PC-9 (cell line): ENCODE results near the gene GAR1.

Experiments used
- CTCF ChIP-seq: fragments of 200-600 bp; sonication (generic); conservative IDR thresholded peaks from 2 replicates; pipeline ENCODE4 v1.6.1; 2017; ENCODE audit warnings: mixed run types, antibody characterized with exemption, mild to moderate bottlenecking, moderate library complexity
- EZH2 ChIP-seq: fragments of 200-600 bp; sonication (generic); IDR thresholded peaks from 2 replicates; pipeline ENCODE4 v1.8.0; 2017; ENCODE audit warnings: antibody characterized with exemption, low read depth

- TF ChIP-seq CTCF = no peak
- TF ChIP-seq EZH2 = no peak
Observed at GRCh38 chr4:109873791-109874514, 58.4 kb downstream of the GAR1 start.
